HUES64 (cell line): Measurements from ENCODE around the gene ADGRG3.

Experiments
- H3K27ac ChIP-seq: 2 replicates; pipeline ENCODE4 v1.7.0; 2013; ENCODE audit warnings: low read depth, low read length, inconsistent platforms
- H3K27me3 ChIP-seq: 2 replicates; pipeline ENCODE4 v1.6.1; 2013; ENCODE audit warnings: mild to moderate bottlenecking, low read length; ENCODE audit not compliant: insufficient read depth
- H3K36me3 ChIP-seq: 2 replicates; pipeline ENCODE4 v1.6.1; 2013; ENCODE audit warnings: mild to moderate bottlenecking, low read length; ENCODE audit not compliant: insufficient read depth
- H3K4me1 ChIP-seq: 2 replicates; pipeline ENCODE4 v1.6.1; 2013; ENCODE audit warnings: mild to moderate bottlenecking, low read length, moderate library complexity; ENCODE audit not compliant: insufficient read depth
- H3K4me3 ChIP-seq: 2 replicates; pipeline ENCODE4 v1.5.1; 2013; ENCODE audit warnings: mild to moderate bottlenecking, low read length, moderate library complexity
- H3K9ac ChIP-seq: 2 replicates; pipeline ENCODE4 v1.6.1; 2013; ENCODE audit warnings: mild to moderate bottlenecking, low read depth, low read length
- H3K9me3 ChIP-seq: 2 replicates; pipeline ENCODE4 v1.6.1; 2013; ENCODE audit warnings: low read depth, low read length; ENCODE audit not compliant: insufficient read depth
- WGBS: fragments of 150-250, 120-280 bp; methylation state at CpG from one replicate; pipeline ENCODE4 v1.1.7; 2013; ENCODE audit warnings: missing lambda C conversion rate; 5-methylcytosine and 5-hydroxymethylcytosine counted together

ADGRG3 gene

DNA sequence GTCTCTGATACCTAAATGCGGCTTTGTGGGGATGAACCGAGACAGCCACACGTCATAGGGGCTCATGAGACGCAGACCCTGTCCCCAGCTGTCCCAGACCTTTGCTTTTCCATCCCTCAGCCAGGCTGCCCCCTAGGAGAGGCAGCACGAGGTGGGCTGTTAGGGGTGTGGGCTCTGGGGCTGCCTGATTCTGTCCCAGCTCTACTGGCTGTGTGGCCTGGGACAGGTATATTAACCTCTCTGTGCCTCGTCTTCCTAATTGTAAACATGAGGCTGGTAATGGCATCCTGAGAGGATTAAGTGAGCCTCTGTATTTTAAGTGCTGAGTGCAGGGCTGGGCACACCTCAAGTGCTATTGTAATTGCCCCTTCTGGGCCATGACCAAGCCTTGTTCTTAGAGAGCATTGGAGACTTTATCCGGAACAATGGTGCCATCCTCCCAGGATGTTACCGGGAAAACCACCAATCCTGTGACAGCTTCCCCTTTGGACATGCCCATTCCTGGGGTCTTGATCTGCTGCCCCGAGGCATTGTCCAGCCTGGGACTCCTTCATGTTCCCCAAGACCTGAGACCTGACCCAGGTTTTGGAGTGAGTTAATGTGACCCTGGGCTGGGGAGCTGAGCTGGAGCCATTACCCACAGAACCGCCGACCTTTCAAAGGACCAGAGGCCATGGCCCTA is 34.6 kb upstream of the ADGRG3 start:
- Histone ChIP-seq H3K27me3 (no peaks in the 10 kb centered on the region), H3K9me3 (no peaks in the 10 kb centered on the region), H3K4me3 (no peak overlapping the region), H3K4me1 (peaks cover 4% of the 10 kb centered on the region; the same call in 1 of the 2 replicates), H3K9ac (no peak overlapping the region), H3K27ac (no peak overlapping the region), H3K36me3 (no peaks in the 10 kb centered on the region)
- WGBS: 89% methylated on average over 11 of the region's 11 CpGs

DNA sequence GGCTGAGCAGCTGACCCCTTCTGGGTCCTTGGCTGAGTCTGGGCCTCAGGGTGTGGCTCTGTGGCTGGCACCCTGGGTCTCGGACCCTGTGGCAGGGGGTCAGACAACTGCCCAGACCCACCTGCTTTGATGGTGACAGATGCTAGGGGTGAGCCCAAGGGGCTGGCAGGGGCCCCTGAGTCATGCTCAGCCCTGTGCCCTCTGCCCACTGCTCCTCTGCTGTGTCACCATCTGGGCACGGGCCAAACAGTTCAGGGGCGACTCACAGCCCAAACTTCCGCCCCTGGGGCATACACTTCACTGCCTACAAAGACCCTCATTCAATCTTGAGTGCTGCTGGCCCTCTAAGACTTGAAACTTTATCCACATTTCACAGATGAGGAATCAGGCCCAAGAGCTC is 33.9 kb upstream of the ADGRG3 start:
- H3K4me1 ChIP-seq: peaks cover 4% of the 10 kb centered on the region; the same call in 1 of the 2 replicates
- no peaks in the 10 kb centered on the region for H3K27me3 ChIP-seq
- no peaks in the 10 kb centered on the region for H3K9me3 ChIP-seq
- WGBS: 86% methylated on average over 4 of the region's 4 CpGs
- no peaks in the 10 kb centered on the region for H3K36me3 ChIP-seq
- H3K4me3 ChIP-seq: no peak overlapping the region
- no peak overlapping the region for H3K27ac ChIP-seq
- H3K9ac ChIP-seq: no peak overlapping the region

DNA sequence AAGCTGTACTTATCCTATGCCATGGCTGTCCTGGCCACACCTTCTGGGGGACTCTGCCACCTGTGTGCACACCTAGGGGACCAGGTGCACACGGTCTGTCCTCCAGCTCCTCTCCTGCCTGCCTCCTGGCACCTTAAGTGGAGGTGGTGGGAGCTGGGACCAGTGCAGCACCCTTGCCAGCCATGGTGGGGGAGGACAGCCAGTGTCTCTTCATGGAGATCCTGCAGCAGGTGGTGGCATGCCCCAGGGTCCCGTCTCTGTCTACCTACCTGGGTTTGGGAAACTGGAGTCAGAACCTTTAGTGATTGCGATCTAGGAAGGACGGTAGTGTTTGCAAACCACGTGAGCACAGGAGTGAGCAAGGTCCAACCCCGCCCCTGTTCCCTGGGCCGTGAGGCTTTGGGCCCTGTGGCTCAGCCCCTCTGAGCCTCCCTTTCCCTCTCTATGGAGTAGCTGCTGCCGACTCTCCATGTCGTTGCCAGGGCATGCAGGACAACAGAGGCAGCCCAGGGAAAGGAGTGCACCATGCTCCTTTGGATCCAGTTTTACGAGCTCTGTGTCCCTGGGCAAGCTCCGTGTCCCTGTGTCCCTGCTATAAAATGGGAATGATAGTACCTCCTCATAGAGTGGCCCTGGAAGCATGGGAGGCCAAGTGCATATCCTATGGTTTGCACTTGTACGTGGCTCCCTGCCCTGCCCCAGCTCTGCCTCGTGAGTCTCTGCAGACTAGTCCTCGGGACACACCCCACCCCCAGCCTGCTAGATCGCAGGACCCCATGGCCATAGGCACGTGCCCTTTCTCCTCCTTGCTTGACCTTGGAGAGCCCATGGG is 32.6 kb upstream of the ADGRG3 start:
- no peak overlapping the region for H3K27ac ChIP-seq
- H3K9ac ChIP-seq: no peak overlapping the region
- WGBS: 81% methylated on average over 16 of the region's 16 CpGs
- H3K4me3 ChIP-seq: no peak overlapping the region
- no peaks in the 10 kb centered on the region; the same call in 1 of the 2 replicates for H3K4me1 ChIP-seq
- H3K9me3 ChIP-seq: no peaks in the 10 kb centered on the region
- H3K27me3 ChIP-seq: no peaks in the 10 kb centered on the region
- no peaks in the 10 kb centered on the region for H3K36me3 ChIP-seq

DNA sequence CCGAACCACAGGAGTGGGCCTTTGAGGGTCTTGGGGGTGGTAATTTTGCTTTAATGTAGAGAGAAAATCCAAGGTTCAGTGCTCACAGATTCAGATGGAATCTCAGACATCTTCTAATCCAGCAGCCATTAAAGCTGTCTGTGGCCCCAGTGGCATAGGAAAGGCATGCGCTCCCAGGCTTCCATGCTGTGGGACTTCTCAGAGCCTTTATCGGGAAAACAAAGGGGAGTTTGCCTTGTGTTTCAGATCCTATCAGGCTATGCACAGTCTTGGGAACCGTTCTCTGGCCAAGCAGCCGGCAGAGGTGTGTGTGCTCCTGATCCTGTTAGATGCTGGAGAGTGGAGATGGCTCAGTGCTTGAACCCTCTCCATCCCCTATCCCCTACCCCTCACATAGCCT is 31.9 kb upstream of the ADGRG3 start:
- no peaks in the 10 kb centered on the region for H3K9me3 ChIP-seq
- H3K36me3 ChIP-seq: no peaks in the 10 kb centered on the region
- no peak overlapping the region for H3K4me3 ChIP-seq
- no peak overlapping the region for H3K27ac ChIP-seq
- H3K27me3 ChIP-seq: no peaks in the 10 kb centered on the region
- H3K9ac ChIP-seq: no peak overlapping the region
- no peaks in the 10 kb centered on the region; the same call in 1 of the 2 replicates for H3K4me1 ChIP-seq
- 82% methylated on average over 5 of the region's 5 CpGs for WGBS

DNA sequence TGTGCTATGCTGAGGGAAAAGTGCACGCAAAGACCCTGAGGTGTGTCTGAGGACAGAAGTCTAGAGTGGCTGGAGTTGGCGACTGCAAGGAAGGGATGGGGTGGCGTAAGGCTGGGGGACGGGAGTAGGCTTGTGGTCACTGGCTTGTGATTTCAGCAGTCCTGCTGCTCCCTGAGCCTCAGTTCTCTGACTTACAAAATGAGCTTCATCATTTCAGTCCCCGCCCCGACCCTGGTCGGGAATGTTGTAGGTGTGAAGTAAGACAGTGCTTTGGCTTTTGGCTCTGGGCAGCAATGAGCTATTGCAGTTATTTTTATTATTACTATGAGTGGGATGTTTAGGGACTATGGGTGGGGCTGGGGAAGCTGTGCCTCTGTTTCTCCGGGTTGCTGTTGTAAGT is 31.1 kb upstream of the ADGRG3 start:
- WGBS: 81% methylated on average over 8 of the region's 8 CpGs
- Histone ChIP-seq H3K9ac (no peak overlapping the region), H3K27me3 (no peaks in the 10 kb centered on the region), H3K36me3 (no peaks in the 10 kb centered on the region), H3K27ac (no peak overlapping the region), H3K4me1 (no peaks in the 10 kb centered on the region; the same call in 1 of the 2 replicates), H3K9me3 (no peaks in the 10 kb centered on the region), H3K4me3 (no peak overlapping the region)

DNA sequence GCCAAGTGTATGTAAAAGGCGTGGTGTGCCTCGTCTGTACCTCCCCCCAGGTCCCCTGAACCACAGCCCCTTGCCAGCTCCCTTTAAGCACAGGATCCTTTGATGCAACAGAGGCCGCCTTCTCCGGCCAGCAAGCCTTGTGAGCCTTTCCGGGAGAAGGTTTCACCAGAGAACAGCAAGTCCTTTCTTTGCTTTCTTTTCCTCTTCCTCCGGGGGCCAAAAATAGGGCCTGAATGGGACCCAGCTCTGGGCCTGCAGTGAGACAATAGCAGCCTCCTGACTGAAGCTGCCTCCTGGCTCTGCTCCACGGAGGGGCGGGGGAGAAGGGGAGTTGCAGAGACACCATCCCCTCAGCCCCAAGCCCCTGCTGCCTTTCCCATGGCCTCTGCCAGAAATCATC is 30.7 kb upstream of the ADGRG3 start:
- no peaks in the 10 kb centered on the region for H3K9me3 ChIP-seq
- H3K4me1 ChIP-seq: no peaks in the 10 kb centered on the region; the same call in 1 of the 2 replicates
- no peak overlapping the region for H3K4me3 ChIP-seq
- no peak overlapping the region for H3K9ac ChIP-seq
- no peak overlapping the region for H3K27ac ChIP-seq
- no peaks in the 10 kb centered on the region for H3K36me3 ChIP-seq
- H3K27me3 ChIP-seq: no peaks in the 10 kb centered on the region
- 61% methylated on average over 8 of the region's 8 CpGs for WGBS

DNA sequence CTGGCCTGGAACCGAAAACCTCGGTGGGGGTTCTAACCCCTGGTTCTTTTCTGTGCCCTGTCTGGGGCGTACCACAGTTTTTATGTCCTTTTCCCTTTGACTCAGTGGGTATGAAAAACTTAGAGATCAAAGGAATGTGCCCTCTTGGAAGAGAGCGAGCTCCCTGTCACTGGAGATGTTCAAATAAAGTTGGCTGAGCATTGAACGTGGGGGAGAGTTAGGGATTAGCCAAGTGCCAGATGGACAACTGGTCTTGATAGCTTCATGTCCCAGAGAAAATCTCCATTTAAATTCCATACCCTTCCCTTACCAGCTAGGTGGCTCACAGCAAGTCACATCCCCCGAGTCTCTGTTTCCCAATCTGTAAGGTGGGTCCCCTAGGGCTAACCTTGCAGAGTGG is 30.1 kb upstream of the ADGRG3 start:
- Histone ChIP-seq H3K4me1 (no peaks in the 10 kb centered on the region; the same call in 1 of the 2 replicates), H3K27me3 (no peaks in the 10 kb centered on the region), H3K27ac (no peak overlapping the region), H3K9me3 (no peaks in the 10 kb centered on the region), H3K9ac (no peak overlapping the region), H3K4me3 (no peak overlapping the region), H3K36me3 (no peaks in the 10 kb centered on the region)
- 86% methylated on average over 6 of the region's 6 CpGs for WGBS

DNA sequence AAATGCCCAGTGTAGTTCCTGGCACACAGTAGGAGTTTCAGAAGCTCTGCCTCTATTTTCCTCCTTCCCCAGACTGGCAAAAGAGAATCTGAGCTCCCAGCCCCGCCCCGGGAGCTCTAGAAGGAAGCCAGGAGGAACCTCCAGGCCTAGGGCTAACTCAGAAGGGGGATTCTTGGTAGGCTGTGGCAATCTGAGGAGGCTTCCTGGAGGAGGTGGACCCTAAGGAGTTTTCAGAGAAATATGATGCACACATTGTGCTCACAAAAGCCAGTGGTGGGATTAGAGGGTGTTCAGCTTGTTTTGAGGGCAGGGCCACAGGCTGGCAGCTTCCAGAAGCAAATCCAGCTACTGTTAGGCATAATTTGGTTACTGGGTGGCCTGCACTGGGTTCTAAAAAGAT is 29.7 kb upstream of the ADGRG3 start:
- Histone ChIP-seq H3K9me3 (no peaks in the 10 kb centered on the region), H3K4me1 (no peaks in the 10 kb centered on the region; the same call in 1 of the 2 replicates), H3K27ac (no peak overlapping the region), H3K27me3 (no peaks in the 10 kb centered on the region), H3K4me3 (no peak overlapping the region), H3K36me3 (no peaks in the 10 kb centered on the region), H3K9ac (no peak overlapping the region)
- WGBS: 93% methylated on average over 2 of the region's 2 CpGs

DNA sequence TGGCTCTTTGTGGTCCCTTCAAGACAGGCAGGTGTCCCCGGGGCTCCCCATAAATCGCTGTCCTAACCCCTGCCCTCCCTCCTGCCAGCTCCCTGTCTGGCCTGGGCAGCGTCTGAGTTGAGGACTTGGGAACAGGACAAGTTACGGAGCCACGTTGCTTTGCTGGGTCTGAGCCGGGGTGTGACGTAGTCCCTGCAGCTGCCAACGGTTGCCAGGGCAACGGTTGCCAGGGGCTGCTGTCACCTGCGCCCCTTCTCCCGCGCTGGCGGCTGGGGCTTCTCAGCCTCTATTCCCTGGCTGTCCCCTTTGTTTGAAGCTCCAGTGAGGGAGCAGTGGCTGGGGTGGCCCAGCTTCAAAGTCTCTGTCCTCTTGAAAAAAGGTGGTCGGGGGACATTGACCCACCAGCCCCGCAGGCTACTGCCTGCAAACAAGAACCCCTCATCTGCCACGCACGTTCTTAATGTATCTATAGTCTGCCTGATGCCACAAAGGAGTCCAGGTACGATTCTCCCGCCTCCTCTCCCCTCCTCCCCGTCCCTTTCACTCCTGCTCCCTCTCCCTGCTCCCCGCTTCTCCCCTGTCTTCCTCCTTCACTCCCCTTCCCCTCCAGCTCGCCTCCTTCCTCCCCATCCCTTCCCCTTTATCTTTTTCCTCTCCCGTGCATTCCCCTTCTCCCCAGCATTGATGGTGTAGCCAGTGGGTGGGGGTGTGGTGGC is 28.8 kb upstream of the ADGRG3 start:
- no peaks in the 10 kb centered on the region; the same call in 1 of the 2 replicates for H3K4me1 ChIP-seq
- no peaks in the 10 kb centered on the region for H3K27me3 ChIP-seq
- no peak overlapping the region for H3K9ac ChIP-seq
- WGBS: 43% methylated on average over 22 of the region's 23 CpGs
- peak overlapping the region; percentile 3; the same call in 1 of the 2 replicates for H3K4me3 ChIP-seq
- no peaks in the 10 kb centered on the region for H3K9me3 ChIP-seq
- H3K36me3 ChIP-seq: no peaks in the 10 kb centered on the region
- no peak overlapping the region for H3K27ac ChIP-seq

DNA sequence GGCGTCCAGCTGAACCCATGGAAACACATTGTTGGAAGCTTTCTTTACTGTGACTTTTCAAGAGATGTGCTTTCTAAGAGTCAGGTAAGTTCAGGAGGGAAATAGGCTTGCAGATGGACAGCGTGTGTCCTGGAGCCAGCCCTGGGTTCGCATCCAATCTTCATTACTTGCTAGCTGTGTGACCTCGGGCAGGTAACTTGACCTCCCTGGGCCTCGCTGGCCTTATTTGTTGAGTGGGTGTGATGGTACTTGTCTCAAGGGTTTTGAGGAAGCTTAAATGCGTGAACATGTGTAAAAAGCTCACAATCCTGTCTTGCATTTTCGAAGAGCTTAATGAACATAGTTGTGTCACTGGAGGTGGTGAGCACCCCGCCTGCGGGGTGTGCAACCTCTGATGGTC is 27.9 kb upstream of the ADGRG3 start:
- no peaks in the 10 kb centered on the region for H3K36me3 ChIP-seq
- 90% methylated on average over 9 of the region's 9 CpGs for WGBS
- no peaks in the 10 kb centered on the region for H3K9me3 ChIP-seq
- H3K27me3 ChIP-seq: no peaks in the 10 kb centered on the region
- no peak overlapping the region for H3K27ac ChIP-seq
- H3K4me3 ChIP-seq: no peak overlapping the region
- H3K9ac ChIP-seq: no peak overlapping the region
- no peaks in the 10 kb centered on the region; the same call in 1 of the 2 replicates for H3K4me1 ChIP-seq

DNA sequence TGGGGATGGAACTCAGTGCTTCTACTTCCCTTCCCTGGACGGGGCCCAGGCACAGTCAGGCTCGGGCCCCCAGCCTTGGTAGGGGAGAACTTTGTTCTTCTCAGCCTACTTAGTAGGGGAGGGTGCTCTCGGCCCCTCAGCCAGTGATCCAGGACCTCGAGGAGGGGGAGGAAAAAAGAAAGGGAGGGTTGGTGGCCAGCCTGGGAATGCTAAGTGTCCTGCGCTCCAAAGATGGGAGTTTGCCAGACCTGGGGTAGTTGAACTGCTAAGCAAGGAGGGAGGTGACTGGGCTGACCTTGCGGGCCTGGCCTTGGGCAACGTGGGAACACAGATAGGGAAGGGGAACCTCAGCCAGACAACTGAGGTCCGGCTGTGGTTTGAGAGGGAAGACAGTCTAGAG is 27.5 kb upstream of the ADGRG3 start:
- WGBS: 84% methylated on average over 8 of the region's 8 CpGs
- no peaks in the 10 kb centered on the region for H3K27me3 ChIP-seq
- no peak overlapping the region for H3K4me3 ChIP-seq
- H3K4me1 ChIP-seq: no peaks in the 10 kb centered on the region; the same call in 1 of the 2 replicates
- no peaks in the 10 kb centered on the region for H3K36me3 ChIP-seq
- H3K9ac ChIP-seq: no peak overlapping the region
- no peaks in the 10 kb centered on the region for H3K9me3 ChIP-seq
- no peak overlapping the region for H3K27ac ChIP-seq
